SIG-M5 treated with dmso at 0.1 percent for 504 hours (cell line): ENCODE data around the gene NUCB2.
A peak's percentile ranks its signal among the peaks of the same experiment; 100 is the strongest.
"Not testable (repeated sequence)": the region's sequence is repeated elsewhere in the genome, so short reads cannot be mapped to it uniquely, and the experiment has no call there.

Source experiments
- DNase-seq: peaks from one replicate; lab custom pipeline; 2025; ENCODE audit not compliant: unreplicated experiment; lab: John Stamatoyannopoulos, UW

Gene NUCB2

GRCh38 chr11:17268500-17268899, 8.0 kb upstream of the NUCB2 start:
- not testable (repeated sequence) for DNase-seq

DNA sequence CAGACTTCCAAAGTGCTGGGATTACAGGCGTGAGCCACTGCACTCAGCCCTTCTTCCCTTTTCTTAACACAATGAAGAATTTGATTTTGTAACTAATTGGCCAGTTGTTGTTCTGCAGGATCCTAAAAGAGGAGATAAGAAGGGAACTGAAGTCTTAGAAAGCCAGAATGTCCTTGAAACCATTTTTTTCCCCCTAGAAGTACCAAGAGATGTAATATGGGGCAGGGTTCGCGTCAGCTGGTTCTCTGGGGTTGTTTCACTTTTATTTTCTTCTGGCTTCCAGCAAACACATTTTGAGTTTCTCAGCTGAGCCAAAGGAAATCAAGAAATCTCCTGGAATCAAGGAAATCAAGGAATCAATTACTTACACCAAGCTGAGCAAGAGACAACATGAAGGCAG, 7.6 kb upstream of the NUCB2 start:
- no peak for DNase-seq

DNA sequence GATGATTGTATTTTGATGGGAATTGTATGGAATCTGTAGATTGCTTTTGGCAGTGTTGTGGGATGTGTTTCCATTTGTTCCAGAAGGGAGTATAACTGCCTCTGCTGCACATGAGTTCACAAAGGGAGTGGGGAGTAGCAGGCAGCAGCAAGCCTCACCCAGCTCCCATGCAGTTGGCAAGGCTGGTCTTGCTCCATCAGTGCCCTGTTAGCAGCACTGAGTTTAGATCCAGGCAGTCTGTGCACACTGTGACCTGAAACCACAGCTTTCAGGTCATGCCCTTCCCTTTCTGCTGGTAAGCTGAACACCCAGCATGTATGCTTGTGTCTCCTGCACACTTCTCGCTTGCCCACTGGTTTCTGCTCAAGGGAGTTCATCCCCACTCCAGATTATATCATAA, 3.7 kb upstream of the NUCB2 start:
- no peak for DNase-seq

GRCh38 chr11:17273211-17273610, 3.3 kb upstream of the NUCB2 start:
- no peak for DNase-seq

- DNase-seq: peak; percentile 61
These were observed 2.8 kb upstream of the NUCB2 start for GRCh38 chr11:17273668-17274282.

DNA sequence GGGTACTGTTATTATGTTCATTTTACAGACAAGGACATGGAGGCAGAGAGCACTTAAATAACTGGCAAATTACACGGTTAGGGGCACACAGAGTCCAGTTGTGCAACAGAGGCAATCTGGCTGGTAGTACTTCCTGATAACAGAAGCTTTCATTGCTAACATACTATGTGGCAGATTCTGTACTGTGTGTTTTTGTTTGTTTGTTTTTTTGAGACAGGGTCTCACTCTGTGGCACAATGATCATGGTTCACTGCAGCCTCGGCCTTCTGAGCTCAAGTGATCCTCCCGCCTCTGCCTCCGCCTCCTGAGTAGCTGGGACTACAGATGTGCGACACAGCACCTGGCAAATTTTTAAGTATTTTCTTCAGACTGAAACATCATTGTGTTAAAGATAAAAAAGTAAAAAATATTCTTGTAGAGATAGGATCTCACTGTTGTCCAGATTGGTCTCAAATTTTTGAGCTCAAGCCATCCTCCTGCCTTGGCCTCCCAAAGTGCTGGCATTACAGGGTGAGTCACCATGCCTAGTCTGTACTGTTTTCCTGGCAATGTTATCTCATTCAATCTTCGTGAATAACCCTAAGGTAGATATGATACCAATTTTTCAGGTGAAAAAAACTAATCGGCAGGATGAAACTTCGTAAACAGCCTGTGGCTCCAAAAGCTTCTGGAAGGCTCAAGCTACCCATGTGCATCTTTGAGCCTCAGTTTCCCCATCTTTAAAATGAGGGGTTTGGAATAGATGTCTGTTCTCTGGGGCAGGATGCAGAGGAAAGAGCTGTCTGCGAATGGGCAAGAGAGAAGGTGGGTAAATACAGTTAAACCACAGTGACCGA, 921 bp upstream of the NUCB2 start:
- DNase-seq: peak; percentile 85

DNA sequence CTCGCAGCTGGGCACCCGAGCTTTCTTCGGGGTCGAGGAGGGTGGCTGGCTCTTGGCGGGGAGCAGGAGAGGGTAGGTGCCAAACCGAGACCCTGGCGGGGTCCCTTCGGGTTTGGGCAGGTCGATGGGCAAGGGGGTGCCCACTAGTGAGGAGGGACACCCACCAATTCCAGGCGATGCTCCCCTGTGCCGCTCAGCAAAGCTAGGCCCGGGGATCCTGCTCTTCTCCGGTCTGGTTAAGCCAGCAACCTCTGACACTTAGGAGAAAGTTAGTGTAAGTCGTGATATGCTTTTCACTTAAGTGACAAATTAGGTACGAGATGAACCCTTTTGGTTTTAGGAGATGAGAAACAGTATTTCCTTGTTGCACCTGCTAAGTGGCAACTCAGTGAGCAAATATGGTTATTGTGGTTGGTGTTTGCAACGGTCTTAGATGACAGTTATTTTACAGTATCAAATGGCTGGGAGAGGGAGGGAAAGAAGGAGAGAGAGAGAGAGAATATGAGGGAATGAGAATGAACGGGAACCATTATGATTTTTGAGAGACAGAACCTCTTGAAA, 565 bp downstream of the NUCB2 start:
- peak; percentile 66 for DNase-seq

DNA sequence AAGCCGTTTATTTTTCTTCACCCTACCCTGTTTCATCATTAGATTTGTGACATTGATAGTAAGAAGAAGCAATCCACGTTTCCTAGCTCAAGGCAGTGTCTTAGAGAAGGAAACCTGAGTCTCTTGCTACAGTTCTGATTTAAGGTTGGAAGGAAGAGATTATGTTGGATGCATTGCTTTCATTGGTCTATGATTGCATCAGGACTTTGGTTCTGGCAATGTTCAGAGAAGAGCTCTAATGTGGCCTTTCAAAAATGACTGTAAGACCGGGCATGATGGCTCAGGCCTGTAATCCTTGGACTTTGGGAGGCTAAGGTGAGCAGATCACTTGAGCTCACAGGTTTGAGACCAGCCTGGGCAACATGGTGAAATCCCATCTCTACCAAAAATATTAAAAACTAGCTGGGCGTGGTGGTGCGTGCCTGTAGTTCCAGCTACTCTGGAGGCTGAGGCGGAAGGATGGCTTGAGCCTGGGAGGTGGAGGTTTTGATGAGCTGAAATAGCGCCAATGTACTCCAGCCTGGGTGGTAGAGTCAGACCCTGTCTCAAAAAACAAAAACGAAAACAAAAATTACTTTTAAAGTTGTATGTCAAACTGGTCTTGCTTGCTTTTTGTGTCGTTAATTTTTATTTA, 4.1 kb downstream of the NUCB2 start:
- DNase-seq: no peak

DNA sequence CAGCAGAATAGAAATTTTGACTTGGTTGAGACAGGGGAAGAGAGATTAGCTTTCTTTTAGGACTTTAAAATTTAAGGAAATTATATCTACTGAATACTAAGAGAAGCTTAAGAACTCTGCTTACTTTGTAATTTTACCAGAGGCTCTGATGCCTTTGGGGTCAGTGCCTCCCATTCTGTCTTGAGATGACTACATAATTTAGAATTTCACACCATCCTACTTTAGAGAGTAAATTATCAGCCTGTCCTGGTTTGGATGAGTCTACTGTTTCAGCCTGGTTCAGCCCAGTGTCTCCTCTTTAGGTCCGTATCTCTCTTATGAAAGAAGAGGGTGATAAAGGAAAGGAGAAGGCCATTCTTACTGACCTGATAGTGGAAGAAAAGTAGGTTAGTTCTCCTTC, 9.8 kb downstream of the NUCB2 start:
- no peak for DNase-seq

DNA sequence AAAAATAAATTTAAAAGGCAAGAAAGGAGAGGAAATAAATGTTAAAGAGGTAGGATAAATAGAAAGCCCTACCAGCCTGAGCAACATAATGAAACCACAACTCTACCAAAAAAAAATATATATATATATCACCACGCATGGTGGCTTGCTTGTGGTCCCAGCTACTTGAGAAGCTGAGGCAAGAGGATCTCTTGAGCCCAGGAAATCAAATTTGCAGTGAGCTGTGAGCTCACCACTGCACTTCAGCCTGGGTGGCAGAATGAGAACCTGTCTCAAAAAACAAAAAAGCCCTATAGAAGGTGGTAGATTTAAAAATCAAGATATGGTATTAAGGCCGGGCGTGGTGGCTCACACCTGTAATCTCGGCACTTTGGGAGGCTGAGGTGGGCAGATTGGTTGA, 10.5 kb downstream of the NUCB2 start:
- DNase-seq: no peak

DNA sequence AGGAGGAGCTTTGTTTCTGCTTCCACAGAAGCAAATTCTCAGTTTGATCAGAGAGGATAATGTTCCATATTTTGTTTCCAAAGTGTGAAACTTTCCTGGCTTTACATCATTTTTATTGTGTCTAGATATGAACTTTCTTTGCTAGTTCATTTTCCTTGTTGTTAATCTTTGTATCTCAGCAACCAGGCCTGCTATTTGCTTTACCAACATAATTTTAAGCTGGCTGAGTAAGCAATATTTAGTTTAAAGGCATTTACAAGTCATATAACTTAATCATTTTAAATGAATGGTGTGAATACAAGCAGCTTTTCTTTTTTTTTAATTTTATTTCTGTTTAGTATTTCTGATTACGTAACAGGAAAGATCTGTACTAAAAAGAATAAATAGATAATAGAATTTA, 15.2 kb downstream of the NUCB2 start:
- DNase-seq: no peak

GRCh38 chr11:17293311-17293710, 16.8 kb downstream of the NUCB2 start:
- no peak for DNase-seq

DNA sequence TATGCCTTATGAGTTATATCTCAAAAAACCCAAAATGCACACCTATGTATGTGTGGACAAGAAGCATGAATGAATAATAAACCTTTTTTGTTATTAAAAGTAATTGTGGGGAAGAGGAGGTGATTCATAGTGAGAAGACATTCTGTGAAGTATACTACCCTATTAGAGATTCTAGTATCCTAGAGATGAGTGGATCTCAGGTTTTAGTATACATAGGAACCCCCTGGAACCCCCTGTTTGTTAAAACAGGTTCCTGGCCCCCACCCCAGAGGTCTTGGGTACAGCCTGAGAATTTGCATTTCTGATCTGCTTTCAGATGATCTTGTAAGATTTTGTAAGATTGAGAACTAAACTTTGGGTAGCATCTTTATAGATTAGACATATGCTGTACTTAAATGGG, 17.5 kb downstream of the NUCB2 start:
- no peak for DNase-seq

GRCh38 chr11:17296852-17297559, 20.5 kb downstream of the NUCB2 start:
- no peak for DNase-seq

DNA sequence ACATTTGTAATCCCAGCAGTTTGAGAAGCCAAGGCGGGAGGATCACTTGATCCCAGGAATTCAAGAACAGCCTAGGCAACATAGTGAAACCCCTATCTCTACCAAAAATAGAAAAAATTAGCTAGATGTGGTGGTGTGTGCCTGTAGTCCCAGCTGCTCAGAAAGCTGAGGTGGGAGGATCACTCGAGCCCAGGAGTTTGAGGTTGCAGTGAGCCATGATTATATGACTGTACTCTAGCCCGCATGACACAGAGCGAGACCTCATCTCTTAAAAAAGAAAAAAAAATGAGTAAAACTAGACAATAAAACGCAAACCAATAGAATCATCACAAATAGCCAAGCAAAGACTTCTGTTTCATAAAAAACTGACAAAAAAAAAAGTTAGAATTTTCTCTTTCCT, 21.8 kb downstream of the NUCB2 start:
- no peak for DNase-seq

- DNase-seq: no peak
These were observed 23.8 kb downstream of the NUCB2 start for GRCh38 chr11:17300372-17300771.

DNA sequence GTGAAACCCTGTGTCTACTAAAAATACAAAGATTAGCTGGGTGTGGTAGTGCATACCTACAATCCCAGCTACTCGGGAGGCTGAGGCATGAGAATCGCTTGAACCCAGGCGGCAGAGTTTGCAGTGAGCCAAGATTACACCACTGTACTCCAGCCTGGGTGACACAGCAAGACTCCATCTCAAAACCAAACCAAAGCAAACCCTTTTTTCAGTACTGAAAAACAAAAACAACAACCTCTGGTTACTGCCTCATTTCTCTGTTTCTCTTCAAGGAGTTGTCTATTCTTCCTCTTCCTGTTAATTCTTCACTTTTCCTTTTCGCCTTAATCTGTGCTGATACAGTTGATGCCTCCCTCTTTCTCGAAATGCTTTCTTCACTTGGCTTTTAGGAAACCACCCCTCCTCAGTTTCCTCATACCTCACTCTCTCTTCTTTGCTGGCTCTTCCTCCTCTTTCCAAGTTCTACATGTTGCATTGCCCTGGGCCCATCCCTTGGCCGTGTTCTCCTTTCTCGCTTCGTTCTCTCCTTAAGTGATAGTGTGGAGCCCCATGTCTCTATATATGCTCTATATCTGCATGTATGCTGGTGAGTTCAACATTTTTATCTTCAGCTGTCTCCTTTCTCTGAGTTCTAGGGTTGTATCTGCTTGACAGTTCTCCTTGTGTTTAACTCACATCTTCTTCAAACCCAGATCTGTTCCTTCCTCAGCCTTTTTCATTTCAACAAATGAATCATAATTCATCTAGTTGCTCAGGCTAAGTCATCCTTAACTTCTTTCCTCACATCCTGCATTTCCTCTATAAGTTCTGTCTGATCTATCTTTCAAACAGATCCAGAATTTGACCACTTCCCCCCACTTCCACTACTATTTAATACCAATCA, 37.1 kb downstream of the NUCB2 start:
- no peak for DNase-seq

DNA sequence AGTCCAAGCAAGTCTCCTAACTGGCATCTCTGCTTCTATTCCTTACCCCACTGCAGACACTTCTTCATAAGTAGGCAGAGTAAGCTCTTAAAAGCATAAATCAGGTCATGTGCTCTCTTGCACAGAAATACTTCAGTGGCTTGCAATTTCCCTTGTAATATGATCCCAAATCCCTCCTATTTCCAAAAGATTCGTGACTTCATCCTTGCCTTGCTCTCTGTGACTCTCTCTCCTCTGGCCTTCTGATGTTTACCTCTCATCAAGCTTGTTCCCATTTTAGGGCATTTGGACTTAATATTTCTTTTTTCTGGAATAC, 37.7 kb downstream of the NUCB2 start:
- DNase-seq: no peak

DNA sequence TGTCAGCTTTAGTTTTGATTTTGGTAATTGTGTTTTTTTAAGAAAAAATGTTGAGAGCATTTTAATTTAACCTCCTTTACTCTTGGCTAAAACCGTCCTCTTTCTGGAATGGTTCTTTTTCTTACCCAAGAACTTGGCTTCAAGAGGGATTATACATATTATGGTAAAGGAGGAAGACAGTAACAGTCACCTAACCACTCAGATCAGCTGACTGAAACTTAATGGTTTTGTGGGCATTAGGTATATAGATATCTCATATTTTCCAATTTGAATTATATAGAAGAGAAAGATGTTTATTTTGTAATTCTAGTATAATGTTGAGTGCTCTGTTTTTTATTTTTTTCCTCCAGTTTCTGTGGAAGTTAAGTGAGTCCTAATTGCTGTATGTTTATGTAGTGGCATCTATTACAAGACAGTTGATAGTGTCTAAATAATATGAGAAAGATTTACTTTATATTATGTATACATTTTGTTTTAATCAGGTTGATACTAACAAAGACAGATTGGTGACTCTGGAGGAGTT, 38.4 kb downstream of the NUCB2 start:
- no peak for DNase-seq

DNA sequence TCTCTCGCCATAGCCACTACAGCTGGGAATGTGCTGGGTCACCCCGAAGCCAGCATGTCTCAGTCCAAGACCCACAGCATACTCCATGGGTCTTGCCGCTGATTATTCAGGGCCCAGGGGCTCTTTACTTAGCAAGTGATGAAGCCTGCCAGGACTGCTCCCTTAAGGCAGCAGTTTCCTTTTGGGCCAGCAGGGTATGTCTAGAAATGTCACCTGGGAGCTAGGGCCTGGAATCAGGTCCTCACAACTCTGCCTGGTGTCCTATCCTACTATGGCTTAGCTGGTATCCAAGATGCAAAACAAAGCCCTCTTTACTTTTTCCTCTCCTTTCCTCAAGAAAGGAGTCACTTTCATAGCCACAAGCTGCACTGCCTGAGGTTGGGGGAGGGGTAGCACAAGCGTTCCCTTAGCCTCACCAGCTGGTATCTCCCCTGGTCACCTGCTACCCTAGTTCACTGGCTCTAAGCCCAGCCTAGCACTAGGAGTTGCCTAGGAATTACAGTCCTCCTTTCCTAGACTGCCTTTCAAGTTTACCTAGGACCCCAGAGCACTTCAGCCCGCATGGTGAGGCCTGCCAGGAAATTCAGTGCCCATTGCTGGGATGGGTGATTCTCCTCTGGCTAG, 52.4 kb downstream of the NUCB2 start:
- DNase-seq: no peak
